PC-9 (cell line): ENCODE data around the gene KCNE4.

Experiments used
- EZH2 ChIP-seq: fragments of 200-600 bp; sonication (generic); IDR thresholded peaks from 2 replicates; pipeline ENCODE4 v1.8.0; 2017; ENCODE audit warnings: antibody characterized with exemption, low read depth
- TF ChIP-seq, protein P1 (sequence below): fragments of 200-600 bp; sonication (generic); conservative IDR thresholded peaks from 2 replicates; pipeline ENCODE4 v1.6.1; 2017; ENCODE audit warnings: mixed run types, antibody characterized with exemption, mild to moderate bottlenecking, moderate library complexity

DNA sequence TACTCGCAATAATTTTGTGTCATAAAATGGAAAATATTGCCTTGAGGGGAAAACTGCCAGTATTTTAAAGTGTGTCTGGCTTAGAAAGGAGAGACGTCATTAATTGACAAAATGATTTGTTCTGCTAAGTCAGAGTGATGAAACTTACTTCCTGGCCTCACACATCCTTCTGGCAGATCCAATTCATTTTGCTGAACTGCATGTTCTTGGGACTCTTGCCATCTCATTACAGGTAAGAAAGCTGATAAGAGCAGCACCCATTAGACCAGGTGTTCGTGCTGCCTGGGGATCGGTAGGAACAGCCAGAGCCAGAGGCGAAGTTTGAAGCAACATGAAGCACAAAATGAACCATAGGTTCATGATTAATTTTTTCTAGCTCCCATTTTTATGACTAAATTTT lies 38.0 kb downstream of the KCNE4 start:
- TF ChIP-seq, protein P1, sequence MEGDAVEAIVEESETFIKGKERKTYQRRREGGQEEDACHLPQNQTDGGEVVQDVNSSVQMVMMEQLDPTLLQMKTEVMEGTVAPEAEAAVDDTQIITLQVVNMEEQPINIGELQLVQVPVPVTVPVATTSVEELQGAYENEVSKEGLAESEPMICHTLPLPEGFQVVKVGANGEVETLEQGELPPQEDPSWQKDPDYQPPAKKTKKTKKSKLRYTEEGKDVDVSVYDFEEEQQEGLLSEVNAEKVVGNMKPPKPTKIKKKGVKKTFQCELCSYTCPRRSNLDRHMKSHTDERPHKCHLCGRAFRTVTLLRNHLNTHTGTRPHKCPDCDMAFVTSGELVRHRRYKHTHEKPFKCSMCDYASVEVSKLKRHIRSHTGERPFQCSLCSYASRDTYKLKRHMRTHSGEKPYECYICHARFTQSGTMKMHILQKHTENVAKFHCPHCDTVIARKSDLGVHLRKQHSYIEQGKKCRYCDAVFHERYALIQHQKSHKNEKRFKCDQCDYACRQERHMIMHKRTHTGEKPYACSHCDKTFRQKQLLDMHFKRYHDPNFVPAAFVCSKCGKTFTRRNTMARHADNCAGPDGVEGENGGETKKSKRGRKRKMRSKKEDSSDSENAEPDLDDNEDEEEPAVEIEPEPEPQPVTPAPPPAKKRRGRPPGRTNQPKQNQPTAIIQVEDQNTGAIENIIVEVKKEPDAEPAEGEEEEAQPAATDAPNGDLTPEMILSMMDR = no peak
- no peak for TF ChIP-seq EZH2
